Head of caudate nucleus (tissue), 42 donors: ENCODE measurements around the gene PSMD8.
"Not testable (repeated sequence)": the region's sequence is repeated elsewhere in the genome, so short reads cannot be mapped to it uniquely, and the experiment has no call there.

Experiments used
- DNase-seq, 42 donors: peaks; one replicate each; pipeline versions ENCODE4 v3.0.0 to v3.0.0-alpha.2; 2020 to 2021; ENCODE audit warnings: mixed read lengths in 7 of 42
- intact Hi-C: fragments of 100-400 bp; cut with DNase I; formaldehyde crosslinking; loops from one replicate; pipeline ENCODE4 v1.15.0; 2022

PSMD8 gene

DNA sequence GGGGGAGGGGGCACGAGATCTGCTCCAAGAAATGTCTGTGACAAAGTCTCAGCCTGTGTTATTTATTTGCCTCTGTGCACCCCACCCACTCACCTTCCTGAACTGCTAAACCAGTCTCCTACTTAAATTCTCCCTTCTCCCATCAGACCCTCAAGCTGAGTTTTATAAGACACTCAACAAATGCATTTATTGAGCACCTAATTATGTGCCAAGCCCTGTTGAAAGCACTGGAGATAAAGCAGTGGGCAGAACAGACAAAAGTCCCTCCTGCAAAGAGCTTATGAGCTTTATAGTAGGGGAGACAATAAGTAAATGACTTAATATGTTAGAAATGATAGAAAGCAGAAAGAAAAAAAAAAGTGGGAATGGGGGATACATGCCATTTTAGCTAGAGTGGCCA lies 25.2 kb downstream of the PSMD8 start:
- DNase-seq: no peak
- intact Hi-C loops: no loop called here

DNA sequence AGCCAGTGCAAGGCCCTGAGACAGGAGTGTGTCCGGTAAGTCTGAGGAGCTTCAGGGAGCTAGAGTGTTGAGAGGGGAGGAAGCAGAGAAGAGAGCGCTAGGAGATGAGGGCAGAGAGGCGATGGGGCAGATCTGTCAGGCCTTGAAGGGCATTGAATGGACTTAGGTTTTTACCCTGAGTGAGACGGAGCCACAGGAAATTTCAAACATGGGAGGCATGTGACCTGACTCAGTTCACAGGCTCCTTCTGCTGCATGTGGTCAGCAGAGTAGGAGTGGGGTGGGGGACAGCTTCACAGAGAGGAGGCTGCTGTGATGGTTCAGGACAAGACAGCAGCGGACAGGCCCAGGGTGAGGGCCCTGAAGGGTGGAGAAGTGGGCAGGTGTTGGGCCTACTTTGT lies 26.0 kb downstream of the PSMD8 start:
- intact Hi-C loops: loop anchor here (5.0 kb wide), 1 partner anchor 217 kb away; the partner anchor contains the start of genes EIF3K and MAP4K1
- DNase-seq: no peak

DNA sequence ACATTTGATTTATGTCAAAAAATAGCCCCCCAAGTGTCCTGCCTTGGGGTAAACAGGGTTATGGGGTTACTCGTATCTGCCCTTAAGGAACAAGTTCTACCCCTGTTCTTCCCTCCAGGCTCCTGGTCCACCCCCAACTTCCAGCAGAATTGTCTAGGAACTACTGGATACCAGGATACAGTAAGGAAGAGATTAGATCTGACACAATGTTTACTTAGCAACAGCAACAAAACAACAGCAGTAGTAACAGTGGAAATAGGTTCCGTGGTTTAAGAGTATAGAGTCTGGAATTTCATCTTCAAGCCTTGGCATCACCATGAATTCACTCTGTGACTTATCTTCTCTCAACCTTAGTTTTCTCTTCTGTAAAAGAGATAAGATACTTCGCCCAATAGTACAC lies 26.8 kb downstream of the PSMD8 start:
- intact Hi-C loops: loop anchor here (5.0 kb wide), 1 partner anchor 216 kb away; the partner anchor contains the start of genes EIF3K and MAP4K1
- no peak for DNase-seq

DNA sequence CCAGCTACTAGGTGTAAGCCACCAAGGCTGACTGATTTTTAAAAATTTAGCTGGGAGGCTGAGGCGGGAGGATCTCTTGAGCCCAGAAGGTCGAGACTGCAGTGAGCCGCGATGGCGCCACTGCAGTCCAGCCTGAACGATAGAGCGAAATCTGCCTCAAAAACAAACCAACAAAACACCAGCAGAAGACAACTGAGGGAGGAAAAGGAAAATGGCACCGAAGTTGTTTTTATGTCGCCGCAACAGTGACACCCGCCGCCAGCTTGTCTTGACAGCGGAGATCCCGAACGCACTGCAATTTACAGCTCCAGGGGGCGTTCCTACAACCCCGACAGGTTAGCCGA lies 28.2 kb downstream of the PSMD8 start:
- DNase-seq: no peak
- intact Hi-C loops: loop anchor here (5.0 kb wide), 1 partner anchor 215 kb away; the partner anchor contains the start of genes EIF3K and MAP4K1

DNA sequence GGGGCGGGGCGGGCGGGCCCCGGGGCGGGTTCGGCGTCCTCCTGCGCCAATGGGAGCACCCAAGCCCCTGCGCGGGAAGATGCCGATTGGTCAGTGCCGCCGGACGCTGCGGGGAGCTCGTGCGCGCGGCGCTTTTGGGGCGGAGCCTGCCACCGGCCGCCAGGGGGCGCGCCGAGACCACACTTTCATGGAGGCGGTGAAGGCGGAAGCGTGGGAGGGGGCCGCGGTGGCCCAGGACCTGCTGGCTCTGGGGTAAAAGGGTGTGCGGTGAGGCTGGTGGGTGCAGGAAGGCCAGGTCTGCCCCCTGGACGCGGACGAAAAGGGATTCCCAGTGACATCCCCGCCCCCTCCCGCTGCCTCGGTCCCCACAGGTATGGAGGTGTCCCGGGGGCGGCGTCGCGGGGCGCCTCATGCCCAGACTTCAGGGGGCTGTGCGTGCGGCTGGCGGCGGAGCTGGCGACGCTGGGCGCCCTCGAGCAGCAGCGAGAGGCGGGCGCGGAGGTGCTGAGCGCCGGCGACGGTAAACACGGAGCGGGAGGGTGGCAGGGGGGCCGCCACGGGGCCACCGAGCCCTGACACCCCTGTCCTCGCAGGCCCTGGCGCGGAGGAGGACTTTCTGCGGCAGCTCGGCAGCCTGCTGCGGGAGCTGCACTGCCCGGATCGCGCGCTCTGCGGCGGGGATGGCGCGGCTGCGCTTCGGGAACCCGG lies 28.8 kb downstream of the PSMD8 start, which contains the start of gene FAM98C:
FAM98C (plus strand) TSS at position 127 of the 708 bp plus-strand sequence; CDS start at position 188, 61 bp downstream.
- intact Hi-C loops: loop anchor here (5.0 kb wide), 1 partner anchor 214 kb away; the partner anchor contains the start of genes EIF3K and MAP4K1

DNA sequence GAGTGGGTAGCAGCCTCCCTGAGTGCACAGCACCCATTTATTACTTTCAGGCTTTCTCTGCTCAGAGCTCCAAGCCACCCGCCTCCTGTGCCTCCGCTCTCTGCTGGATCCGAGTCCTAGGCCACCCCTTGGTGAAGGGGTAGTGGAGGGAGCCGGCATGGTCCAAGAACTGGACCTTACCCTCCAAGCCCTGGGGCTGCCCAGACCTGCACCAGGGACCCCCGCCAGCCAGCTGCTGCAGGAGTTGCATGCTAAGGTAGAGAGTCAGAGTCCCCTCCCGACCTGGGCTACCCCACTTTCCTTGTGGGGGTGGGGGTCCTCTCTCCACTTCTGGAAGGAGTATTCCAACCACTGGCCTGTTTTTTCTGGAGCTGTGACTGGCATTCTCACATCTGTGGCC lies 30.5 kb downstream of the PSMD8 start:
- no peak for DNase-seq
- intact Hi-C loops: loop anchor here (5.0 kb wide), 1 partner anchor 212 kb away; the partner anchor contains the start of genes EIF3K and MAP4K1

More for the DNA sequence above, 28.8 kb downstream of the PSMD8 start, which contains the start of gene FAM98C:
- DNase-seq: peak; percentile 92 to 98 (median 97)

DNA sequence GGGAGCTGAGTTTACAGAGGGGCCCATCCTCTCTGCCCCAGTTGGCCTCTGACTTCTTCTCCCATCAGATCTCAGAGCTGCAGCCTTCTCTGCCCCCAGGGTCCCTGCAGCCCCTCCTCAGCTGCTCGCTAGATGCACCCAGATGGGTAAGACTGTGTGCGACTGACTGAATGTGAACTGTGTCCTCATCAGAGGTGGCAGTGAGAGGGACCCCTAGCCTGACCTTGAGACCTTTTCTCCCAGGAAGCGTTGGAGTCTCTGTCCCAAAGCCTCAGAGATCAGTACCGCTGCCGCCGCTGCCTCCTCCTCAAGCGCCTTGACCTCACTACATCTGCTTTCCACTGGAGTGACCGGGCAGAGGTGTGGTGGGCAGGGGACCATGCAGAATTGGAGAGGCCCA lies 30.9 kb downstream of the PSMD8 start:
- no peak for DNase-seq
- intact Hi-C loops: no loop called here

DNA sequence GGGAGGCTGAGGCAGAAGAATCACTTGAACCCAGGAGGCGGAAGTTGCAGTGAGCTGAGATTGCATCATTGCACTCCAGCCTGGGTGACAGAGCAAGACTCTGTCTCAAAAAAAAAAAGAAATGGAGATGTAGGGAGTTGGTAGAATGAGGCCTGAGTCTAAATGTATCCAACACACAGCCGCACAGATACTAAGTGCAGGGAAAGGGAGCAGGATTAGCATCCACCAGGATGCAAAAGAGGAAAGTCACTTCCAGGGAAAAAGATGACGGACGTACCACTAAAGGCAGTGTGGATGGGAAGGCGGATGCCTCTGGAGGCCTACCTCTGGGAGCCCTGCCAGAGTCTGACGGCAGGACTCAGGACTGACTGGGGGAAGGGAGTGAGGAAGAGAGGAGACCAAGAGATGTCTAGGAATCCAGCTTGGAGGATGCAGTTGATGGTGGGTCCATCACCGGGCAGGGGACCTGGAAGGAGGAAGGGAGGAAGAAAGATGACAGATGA lies 35.3 kb downstream of the PSMD8 start:
- no peak for DNase-seq
- intact Hi-C loops: no loop called here

DNA sequence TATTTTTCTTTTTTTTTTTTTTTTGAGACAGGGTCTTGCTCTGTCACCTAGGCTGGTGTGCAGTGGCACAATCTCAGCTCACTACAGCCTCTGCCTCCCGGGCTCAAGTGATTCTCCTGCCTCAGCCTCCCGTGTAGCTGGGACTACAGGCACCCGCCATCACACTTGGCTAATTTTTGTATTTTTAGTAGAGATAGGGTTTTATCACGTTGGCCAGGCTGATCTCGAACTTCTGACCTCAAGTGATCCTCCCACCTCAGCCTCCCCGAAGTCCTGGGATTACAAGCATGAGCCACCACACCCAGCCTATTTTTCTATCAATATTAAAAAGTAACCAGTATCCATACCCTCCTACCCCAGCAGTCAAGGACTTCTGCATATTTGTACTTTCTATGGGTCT lies 36.0 kb downstream of the PSMD8 start:
- intact Hi-C loops, DNase-seq: not testable (repeated sequence)

DNA sequence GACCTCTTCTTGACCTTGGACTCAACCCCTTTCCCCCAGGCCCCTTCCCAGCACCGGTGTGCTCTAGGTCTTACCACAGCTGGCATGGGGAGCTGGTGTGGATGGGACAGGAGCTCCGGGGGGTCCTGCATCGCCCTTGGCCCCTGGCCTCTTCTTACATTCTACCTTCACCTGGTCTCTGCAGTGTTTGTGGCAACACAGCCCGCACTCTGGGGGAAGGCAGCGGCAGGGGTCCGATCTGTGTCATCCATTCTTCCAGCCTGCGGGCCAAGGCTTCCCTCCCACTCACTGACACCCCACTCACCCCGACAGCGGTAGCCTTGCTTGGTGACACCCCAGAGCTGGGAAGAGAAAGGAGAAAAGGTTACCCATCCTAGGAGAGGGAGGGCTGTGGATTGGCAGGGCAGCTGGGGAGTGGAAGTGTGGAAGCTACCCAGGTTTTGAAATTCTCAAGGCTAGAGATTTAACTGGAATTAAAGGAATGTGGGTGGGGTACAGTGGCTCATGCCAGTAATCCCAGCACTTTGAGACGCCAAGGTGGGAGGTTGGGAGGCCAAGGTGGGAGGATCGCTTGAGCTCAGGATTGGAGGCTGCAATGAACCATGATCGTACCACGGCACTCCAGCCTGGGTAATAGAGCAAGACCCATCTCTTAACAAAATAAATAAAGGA lies 36.8 kb downstream of the PSMD8 start:
- DNase-seq: no peak
- intact Hi-C loops: no loop called here

DNA sequence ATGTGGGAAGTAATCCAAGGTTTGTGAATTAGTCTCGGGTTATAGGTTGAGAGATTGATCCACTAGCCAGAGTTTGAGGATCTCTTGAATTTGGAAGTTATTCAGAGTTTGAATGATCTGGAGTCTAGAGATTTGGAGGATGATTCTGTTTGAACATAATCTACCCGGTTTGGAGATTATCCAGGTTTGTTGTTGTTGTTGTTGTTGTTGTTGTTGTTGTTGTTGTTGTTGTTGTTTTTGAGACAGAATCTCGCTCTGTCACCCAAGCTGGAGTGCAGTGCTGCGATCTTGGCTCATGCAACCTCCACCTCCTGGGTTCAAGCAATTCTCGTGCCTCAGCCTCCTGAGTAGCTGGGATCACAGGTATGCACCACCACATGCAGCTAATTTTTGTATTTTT lies 37.5 kb downstream of the PSMD8 start:
- DNase-seq, intact Hi-C loops: not testable (repeated sequence)

DNA sequence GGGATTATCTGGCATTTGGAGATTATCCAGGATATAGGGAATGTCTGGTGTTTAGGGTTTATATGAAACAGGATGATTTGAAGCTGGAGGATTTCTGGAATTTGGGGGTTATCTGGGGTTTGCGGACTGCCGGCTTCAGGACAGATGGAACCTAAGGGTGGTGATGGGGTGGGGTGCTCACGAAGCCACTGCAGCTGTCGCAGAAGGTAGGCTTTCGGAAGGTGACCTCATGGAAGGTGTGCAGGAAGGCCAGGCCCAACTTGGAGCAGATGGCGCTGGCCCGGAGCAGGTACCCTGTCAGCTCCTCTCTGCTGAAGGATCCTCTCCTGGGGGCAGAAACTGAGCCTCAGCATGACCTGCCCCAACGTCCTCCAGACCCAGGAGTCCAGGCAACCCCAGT lies 38.1 kb downstream of the PSMD8 start:
- no peak for DNase-seq
- intact Hi-C loops: no loop called here

DNA sequence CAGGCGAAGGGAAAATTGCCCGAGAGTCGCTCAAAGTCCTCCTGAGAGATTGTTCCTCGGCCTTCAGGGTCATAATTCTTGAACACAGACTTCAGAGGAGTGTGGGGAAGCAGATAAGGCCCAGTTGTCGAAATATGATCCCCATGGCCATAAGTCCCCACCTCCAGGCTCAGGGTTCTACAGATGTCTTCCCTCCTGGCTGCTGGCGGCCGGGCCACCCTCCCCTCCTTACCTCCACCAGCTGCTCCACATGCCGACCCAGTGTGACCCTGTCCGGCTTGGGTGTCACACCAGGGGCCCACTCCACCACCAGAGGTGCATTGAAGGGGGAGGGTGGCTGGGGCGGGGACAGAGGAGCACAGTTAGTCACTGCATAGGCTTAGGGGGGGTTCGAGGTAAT lies 38.6 kb downstream of the PSMD8 start:
- intact Hi-C loops: no loop called here

DNA sequence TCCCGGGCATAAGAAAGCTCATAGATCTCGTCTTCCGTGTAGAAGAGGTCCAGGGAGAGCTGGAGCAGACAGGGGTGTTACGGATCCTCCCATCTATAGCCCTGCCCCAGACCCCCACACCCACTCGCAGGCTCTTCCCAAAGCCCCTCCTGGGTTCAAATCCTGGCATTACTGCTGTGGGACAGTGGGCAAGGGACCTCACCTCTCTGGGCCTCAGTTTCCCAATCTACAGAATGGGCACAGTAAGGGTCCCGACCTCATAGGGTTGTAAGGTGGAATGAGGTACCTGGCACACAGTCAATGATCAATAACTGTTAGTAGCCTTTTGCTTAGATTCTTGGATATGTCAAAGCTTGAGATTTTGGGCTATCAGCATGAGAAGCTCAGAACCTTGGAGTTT lies 39.0 kb downstream of the PSMD8 start:
- intact Hi-C loops: no loop called here
- DNase-seq: no peak

More for the DNA sequence above, 38.6 kb downstream of the PSMD8 start:
- no peak for DNase-seq

DNA sequence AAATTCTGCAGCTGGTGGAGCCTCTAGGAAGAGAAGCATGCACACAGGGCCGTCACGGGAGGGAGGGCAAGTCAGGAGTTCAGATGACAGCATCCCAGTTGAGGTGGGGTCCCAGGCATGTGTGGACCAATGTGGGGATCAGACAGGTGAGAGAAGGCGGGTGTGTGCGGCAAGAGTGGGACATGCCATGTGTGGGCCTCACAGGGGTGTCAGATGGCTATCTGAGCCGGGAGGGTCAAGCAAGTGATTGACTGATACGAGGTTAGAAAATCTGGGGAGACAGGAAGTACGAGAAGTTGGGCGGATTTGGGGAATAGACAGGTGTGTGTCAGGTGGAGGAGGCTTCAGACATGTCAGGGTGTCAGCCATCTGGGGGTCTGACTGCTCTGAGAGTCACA lies 42.8 kb downstream of the PSMD8 start:
- intact Hi-C loops: no loop called here
- DNase-seq: no peak

DNA sequence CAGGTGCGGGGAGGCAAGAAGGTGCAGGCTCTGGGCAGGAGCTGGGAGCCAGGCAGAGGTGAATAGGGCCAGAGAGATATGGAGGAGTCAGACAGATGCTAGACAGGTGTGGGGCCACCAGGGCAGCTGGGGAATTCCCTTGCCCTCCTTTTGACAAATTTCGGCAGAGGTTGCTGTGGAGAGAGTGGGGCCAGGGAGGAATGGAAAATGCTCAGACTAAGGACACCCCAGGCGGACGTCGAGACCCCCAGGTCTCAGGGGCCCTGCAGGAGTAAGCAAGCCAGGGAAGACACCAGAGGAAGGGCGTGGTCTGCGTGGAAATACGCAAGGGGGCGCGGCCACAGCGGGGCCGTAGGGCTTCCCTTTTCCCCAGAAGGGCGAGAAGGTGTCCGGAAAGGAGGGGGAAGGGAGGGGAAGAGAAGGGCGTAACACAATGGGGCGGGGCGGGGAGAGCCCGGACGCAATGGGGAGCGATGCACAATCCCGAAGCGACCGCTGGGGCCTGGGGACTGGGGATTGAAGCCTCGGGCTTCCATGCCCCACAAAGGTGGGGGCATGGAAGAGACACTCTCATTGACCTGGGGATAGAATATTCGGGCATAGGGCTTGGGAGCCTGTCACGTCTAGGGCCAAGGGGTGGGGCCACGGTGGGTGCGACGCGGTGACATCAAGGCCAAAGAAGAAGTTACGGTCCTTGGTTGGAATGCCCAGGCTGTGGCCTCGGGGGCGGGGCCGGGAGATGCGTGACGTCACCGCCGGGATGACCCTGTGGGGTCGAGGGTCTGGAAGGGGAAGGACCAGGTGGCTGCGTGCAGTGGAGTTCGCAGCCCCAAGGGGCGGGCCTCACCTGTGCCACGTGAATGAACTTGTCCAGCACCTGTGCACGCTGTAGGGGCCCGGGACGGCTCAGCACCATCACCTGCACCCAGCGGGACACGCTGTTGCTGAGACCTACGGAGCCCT lies 43.5 kb downstream of the PSMD8 start:
- intact Hi-C loops: no loop called here
- DNase-seq: peak in 31 of 42 donors; percentile 8 to 57 (median 24)

DNA sequence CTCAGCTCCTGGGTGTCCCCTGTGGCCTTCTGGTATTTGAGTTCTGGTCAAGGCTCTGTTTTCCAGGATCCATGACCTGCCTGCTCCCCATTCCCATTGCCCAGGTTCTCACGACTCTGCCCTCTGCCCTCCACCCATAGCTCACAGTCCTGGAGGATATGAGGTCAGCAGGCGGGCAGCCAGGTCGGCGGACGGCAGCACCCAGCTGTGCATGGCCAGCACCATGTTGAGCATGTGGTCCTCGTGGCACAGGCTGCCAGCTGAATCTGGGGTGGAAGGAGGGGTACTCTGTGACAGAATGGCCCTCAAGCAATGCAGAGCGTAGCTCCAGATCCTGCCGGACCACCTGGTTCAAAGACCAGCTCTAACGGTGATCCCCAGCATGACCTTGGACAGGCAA lies 46.6 kb downstream of the PSMD8 start:
- intact Hi-C loops: no loop called here
- no peak for DNase-seq

DNA sequence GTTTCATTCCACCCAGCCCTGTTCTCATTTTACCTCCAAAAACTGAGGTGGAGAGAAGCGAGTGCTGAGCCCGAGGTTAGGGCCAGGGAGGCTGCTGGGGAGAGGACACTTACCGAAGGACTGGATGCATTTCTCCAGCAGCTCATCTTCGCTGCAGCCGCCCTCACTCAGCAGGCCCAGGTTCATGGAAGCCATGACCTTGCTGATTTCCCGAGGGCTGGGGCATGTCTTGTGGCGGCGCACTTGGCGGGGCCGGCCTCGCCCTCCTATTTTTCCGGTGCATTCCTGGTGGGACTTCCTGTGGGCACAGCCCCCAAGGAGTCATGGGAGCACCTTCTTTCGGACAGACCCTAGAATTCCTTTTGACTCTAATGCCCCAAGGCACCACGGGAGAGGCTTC lies 47.5 kb downstream of the PSMD8 start:
- intact Hi-C loops: no loop called here
- DNase-seq: no peak

DNA sequence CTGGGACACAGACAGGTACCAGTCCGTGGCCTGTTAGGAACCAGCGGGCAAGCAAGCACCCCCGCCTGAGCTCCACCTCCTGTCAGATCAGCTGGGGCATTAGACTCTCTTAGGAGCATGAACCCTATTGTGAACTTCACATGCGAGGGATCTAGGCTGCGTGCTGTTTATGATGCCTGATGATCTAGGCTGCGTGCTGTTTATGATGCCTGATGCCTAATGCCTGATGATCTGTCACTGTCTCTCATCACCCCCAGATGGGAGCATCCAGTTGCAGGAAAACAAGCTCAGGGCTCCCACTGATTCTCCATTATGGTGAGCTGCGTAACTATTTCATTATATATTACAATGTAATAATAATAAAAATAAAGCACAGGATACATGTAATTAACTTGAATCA lies 48.1 kb downstream of the PSMD8 start:
- DNase-seq: no peak
- intact Hi-C loops: no loop called here
